PC-9 (cell line): ENCODE measurements around the gene RIMBP2.

ENCODE experiments used
- EZH2 ChIP-seq: fragments of 200-600 bp; sonication (generic); IDR thresholded peaks from 2 replicates; pipeline ENCODE4 v1.8.0; 2017; ENCODE audit warnings: antibody characterized with exemption, low read depth
- TF ChIP-seq, protein P1 (sequence below): fragments of 200-600 bp; sonication (generic); conservative IDR thresholded peaks from 2 replicates; pipeline ENCODE4 v1.6.1; 2017; ENCODE audit warnings: mixed run types, antibody characterized with exemption, mild to moderate bottlenecking, moderate library complexity

DNA sequence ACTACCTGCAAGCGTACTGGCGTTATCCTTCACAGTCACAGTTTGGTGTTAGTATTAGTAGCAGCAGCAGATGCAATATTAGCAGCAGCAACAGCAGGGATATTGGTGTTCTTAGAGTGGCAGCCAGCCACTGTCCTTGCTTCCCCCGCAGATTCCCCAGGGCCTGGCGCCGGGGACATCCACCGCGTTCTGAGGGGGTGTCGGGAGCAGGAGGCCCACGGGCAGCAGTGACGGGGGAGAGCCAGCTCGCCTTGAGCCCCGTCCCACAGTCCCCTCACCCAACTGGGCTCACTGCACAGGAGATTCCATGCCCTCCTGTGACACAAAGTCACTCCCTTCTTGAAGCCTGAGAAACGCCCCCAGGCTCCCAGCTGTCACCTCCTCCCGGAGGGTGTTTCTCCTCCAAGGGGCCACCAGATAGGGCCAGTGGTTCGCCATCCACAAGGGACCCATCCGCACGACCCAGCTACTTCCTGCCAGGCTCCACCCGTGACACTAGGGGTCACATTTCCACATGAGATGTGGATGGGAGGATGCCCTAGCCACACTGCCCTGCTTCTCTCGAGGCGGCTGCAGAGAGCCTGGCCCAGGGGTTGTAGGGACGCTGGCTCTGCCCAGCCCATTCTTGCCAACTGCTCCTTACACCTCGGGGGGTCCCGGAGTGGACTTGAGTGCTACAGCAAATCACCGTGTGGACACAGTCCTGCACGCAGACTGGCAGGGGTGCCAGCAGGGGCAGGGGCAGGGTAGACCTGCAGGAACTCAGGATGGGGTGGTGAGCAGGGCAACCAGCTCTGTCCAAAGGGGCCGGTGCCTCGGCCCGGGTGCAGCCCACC lies 255.3 kb downstream of the RIMBP2 start:
- TF ChIP-seq EZH2: no peak
- TF ChIP-seq, protein P1, sequence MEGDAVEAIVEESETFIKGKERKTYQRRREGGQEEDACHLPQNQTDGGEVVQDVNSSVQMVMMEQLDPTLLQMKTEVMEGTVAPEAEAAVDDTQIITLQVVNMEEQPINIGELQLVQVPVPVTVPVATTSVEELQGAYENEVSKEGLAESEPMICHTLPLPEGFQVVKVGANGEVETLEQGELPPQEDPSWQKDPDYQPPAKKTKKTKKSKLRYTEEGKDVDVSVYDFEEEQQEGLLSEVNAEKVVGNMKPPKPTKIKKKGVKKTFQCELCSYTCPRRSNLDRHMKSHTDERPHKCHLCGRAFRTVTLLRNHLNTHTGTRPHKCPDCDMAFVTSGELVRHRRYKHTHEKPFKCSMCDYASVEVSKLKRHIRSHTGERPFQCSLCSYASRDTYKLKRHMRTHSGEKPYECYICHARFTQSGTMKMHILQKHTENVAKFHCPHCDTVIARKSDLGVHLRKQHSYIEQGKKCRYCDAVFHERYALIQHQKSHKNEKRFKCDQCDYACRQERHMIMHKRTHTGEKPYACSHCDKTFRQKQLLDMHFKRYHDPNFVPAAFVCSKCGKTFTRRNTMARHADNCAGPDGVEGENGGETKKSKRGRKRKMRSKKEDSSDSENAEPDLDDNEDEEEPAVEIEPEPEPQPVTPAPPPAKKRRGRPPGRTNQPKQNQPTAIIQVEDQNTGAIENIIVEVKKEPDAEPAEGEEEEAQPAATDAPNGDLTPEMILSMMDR: no peak
